WTC11 (cell line): Measurements from ENCODE around the gene CXCR1. TPM values are rescaled to one million over a fixed set of nuclear protein-coding genes. Genes with fewer than 3 reads are reported as not detected.
A peak's percentile ranks its signal among the peaks of the same experiment; 100 is the strongest.

Experiments
- ATAC-seq: fragments of 200-7000 bp; cut with Tn5 transposase; 2 replicates; pipeline ENCODE4 v1.10.0; 2021; ENCODE audit warnings: mild to moderate bottlenecking, moderate library complexity
- CTCF ChIA-PET: fragments of 300-600 bp; sonication (Branson Sonifier 250); formaldehyde crosslinking; loops from one replicate; lab custom pipeline; 2021; ENCODE audit warnings: antibody characterized with exemption; lab: Charles Lee
- POLR2A ChIA-PET: fragments of 350-600 bp; sonication (Branson Sonifier 250); formaldehyde crosslinking; loops from one replicate; lab custom pipeline; 2021; ENCODE audit warnings: antibody characterized with exemption; lab: Charles Lee
- DNase-seq: peaks from one replicate; pipeline ENCODE4 v3.0.0; 2021; ENCODE audit warnings: low spot score
- H3K27ac Mint-ChIP-seq: 2 replicates; pipeline ENCODE4 v1.8.0; 2021; ENCODE audit warnings: mixed read lengths
- H3K27me3 Mint-ChIP-seq: 2 replicates; pipeline ENCODE4 v1.8.0; 2021; ENCODE audit warnings: low read depth, mild to moderate bottlenecking, moderate library complexity, mixed read lengths
- H3K36me3 Mint-ChIP-seq: 2 replicates; pipeline ENCODE4 v1.8.0; 2021; ENCODE audit warnings: mixed read lengths
- H3K4me1 Mint-ChIP-seq: 2 replicates; pipeline ENCODE4 v1.8.0; 2022; ENCODE audit warnings: mixed read lengths
- H3K4me3 Mint-ChIP-seq: 2 replicates; pipeline ENCODE4 v1.8.0; 2021; ENCODE audit warnings: mild to moderate bottlenecking, moderate library complexity, mixed read lengths
- H3K9me3 Mint-ChIP-seq: 2 replicates; pipeline ENCODE4 v1.8.0; 2021; ENCODE audit warnings: mixed read lengths
- ATF1 ChIP-seq: sonication (generic); formaldehyde crosslinking; IDR thresholded peaks from 2 replicates; pipeline ENCODE4 v1.8.1; 2023; ENCODE audit warnings: mild to moderate bottlenecking, moderate library complexity, missing genetic modification reagents
- CREB1 ChIP-seq: sonication (generic); formaldehyde crosslinking; IDR thresholded peaks from 2 replicates; pipeline ENCODE4 v1.8.0; 2023; ENCODE audit warnings: mild to moderate bottlenecking, missing genetic modification reagents
- CREM ChIP-seq: sonication (generic); formaldehyde crosslinking; IDR thresholded peaks from 2 replicates; pipeline ENCODE4 v1.8.1; 2022; ENCODE audit warnings: mild to moderate bottlenecking, missing genetic modification reagents, moderate library complexity
- EMX1 ChIP-seq: fragments of 250-450 bp; sonication (Bioruptor Pico); IDR thresholded peaks from 2 replicates; pipeline ENCODE4 v1.8.0; 2021; ENCODE audit warnings: mild to moderate bottlenecking
- ERG ChIP-seq: fragments of 250-450 bp; sonication (Bioruptor Pico); IDR thresholded peaks from 2 replicates; pipeline ENCODE4 v1.8.0; 2021; ENCODE audit warnings: mild to moderate bottlenecking
- ETV6 ChIP-seq: sonication (generic); formaldehyde crosslinking; IDR thresholded peaks from 2 replicates; pipeline ENCODE4 v1.8.1; 2022; ENCODE audit warnings: mild to moderate bottlenecking, missing genetic modification reagents
- FOXJ3 ChIP-seq: sonication (generic); formaldehyde crosslinking; IDR thresholded peaks from 2 replicates; pipeline ENCODE4 v1.9.0; 2021; ENCODE audit warnings: missing genetic modification reagents, mild to moderate bottlenecking, borderline replicate concordance
- GABPB1 ChIP-seq: sonication (generic); formaldehyde crosslinking; IDR thresholded peaks from 2 replicates; pipeline ENCODE4 v1.8.1; 2023; ENCODE audit warnings: mild to moderate bottlenecking, missing genetic modification reagents
- GTF2I ChIP-seq: fragments of 250-450 bp; sonication (Bioruptor Pico); conservative IDR thresholded peaks from 2 replicates; pipeline ENCODE4 v1.4.0; 2021; ENCODE audit warnings: mild to moderate bottlenecking
- JAZF1 ChIP-seq: fragments of 250-450 bp; sonication (Bioruptor Pico); IDR thresholded peaks from 2 replicates; pipeline ENCODE4 v1.9.0; 2021; ENCODE audit warnings: moderate library complexity, mild to moderate bottlenecking, inconsistent platforms
- JUN ChIP-seq: sonication (generic); formaldehyde crosslinking; IDR thresholded peaks from 2 replicates; pipeline ENCODE4 v1.8.0; 2023; ENCODE audit warnings: mild to moderate bottlenecking, missing genetic modification reagents
- NFYB ChIP-seq: sonication (generic); formaldehyde crosslinking; conservative IDR thresholded peaks from 2 replicates; pipeline ENCODE4 v1.8.0; 2022; ENCODE audit warnings: low read depth, missing genetic modification reagents
- PRRX2 ChIP-seq: fragments of 250-450 bp; sonication (Bioruptor Pico); IDR thresholded peaks from 2 replicates; pipeline ENCODE4 v1.8.0; 2021; ENCODE audit warnings: mild to moderate bottlenecking
- SOX15 ChIP-seq: fragments of 250-450 bp; sonication (Bioruptor Pico); IDR thresholded peaks from 2 replicates; pipeline ENCODE4 v1.9.0; 2021; ENCODE audit warnings: mild to moderate bottlenecking
- TCF7 ChIP-seq: sonication (generic); formaldehyde crosslinking; IDR thresholded peaks from 2 replicates; pipeline ENCODE4 v1.8.0; 2022; ENCODE audit warnings: mild to moderate bottlenecking, low read depth, missing genetic modification reagents, moderate library complexity
- ZNF138 ChIP-seq: sonication (generic); formaldehyde crosslinking; conservative IDR thresholded peaks from 2 replicates; pipeline ENCODE4 v1.8.1; 2022; ENCODE audit warnings: mild to moderate bottlenecking, moderate library complexity, missing genetic modification reagents
- ZNF219 ChIP-seq: sonication (generic); formaldehyde crosslinking; IDR thresholded peaks from 2 replicates; pipeline ENCODE4 v1.8.0; 2023; ENCODE audit warnings: missing genetic modification reagents, mild to moderate bottlenecking, borderline replicate concordance
- ZNF396 ChIP-seq: fragments of 250-450 bp; sonication (Bioruptor Pico); IDR thresholded peaks from 2 replicates; pipeline ENCODE4 v1.8.0; 2021; ENCODE audit warnings: mild to moderate bottlenecking, moderate library complexity, borderline replicate concordance
- ZNF425 ChIP-seq: fragments of 250-450 bp; sonication (Bioruptor Pico); conservative IDR thresholded peaks from 2 replicates; pipeline ENCODE4 v1.9.0; 2021; ENCODE audit warnings: mild to moderate bottlenecking
- ZNF671 ChIP-seq: fragments of 250-450 bp; sonication (Bioruptor Pico); IDR thresholded peaks from 2 replicates; pipeline ENCODE4 v1.8.0; 2021; ENCODE audit warnings: mild to moderate bottlenecking
- total RNA-seq: library from RNA; stranded (reverse); gene quantifications from 3 replicates; pipeline ENCODE4 v1.2.3, GENCODE V29; 2021
- TF ChIP-seq, protein P1 (sequence below): sonication (generic); formaldehyde crosslinking; IDR thresholded peaks from 2 replicates; pipeline ENCODE4 v1.8.0; 2022; ENCODE audit warnings: missing genetic modification reagents
- TF ChIP-seq, protein P2 (sequence below): sonication (generic); formaldehyde crosslinking; IDR thresholded peaks from 2 replicates; pipeline ENCODE4 v1.8.1; 2023; ENCODE audit warnings: mild to moderate bottlenecking, missing genetic modification reagents, moderate library complexity
- TF ChIP-seq, protein P3 (sequence below): sonication (generic); formaldehyde crosslinking; IDR thresholded peaks from 2 replicates; pipeline ENCODE4 v1.8.0; 2023; ENCODE audit warnings: missing genetic modification reagents, mild to moderate bottlenecking, borderline replicate concordance

The CXCR1 gene
- total RNA-seq, 1 experiment from 2014 or later = not detected

- H3K4me3 Mint-ChIP-seq = no peak overlapping the region
- H3K27me3 Mint-ChIP-seq = peaks cover 11% of the 10 kb centered on the region
- no peaks in the 10 kb centered on the region for H3K4me1 Mint-ChIP-seq
- ChIA-PET POLR2A (no interaction called here), CTCF (no interaction called here)
- TF ChIP-seq SOX15 (CRISPR knock-in tag) (no peak), ZNF425 (CRISPR knock-in tag) (no peak), ZNF219 (CRISPR knock-in tag) (no peak), JAZF1 (no peak), FOXJ3 (CRISPR knock-in tag) (no peak), ETV6 (no peak), ERG (CRISPR knock-in tag) (no peak), ZNF138 (no peak), ZNF396 (no peak), NFYB (CRISPR knock-in tag) (no peak), ATF1 (CRISPR knock-in tag) (no peak), CREB1 (CRISPR knock-in tag) (no peak), PRRX2 (no peak), ZNF671 (CRISPR knock-in tag) (no peak), TCF7 (CRISPR knock-in tag) (no peak), CREM (no peak)
- H3K9me3 Mint-ChIP-seq = peaks cover 25% of the 10 kb centered on the region
- no peak for ATAC-seq
- H3K27ac Mint-ChIP-seq = no peak overlapping the region
- H3K36me3 Mint-ChIP-seq = peaks cover 13% of the 10 kb centered on the region
- no peak for DNase-seq
Observed at GRCh38 chr2:218145124-218145523, 21.6 kb downstream of the CXCR1 start.

DNA sequence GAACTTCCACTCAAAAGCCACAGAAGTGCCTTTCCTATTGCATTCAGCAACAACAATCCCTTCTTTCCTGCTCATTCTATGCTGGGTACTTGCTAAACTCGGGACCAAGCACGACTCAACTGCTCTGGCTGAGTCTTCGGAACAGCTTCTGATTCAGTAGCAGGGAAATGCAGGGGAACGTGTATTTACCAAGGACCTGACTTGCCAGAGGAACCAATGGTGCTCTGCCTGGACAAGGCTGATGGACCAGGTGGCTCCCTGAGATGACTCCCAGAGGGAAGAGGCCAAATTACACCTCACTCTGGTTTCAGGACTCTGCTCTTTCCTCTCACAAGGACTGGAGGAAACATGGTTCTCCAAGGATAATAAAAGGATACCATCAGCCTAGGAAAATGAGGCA is 28.7 kb downstream of the CXCR1 start:
- H3K9me3 Mint-ChIP-seq = 0 out of 2 replicates have a peak, but pooled peaks cover 4% of the 10 kb centered on the region
- H3K4me3 Mint-ChIP-seq = no peak overlapping the region
- TF ChIP-seq ZNF671 (CRISPR knock-in tag) = no peak
- TF ChIP-seq JUN = no peak
- TF ChIP-seq CREM = no peak
- TF ChIP-seq GABPB1 = no peak
- TF ChIP-seq, protein P1, sequence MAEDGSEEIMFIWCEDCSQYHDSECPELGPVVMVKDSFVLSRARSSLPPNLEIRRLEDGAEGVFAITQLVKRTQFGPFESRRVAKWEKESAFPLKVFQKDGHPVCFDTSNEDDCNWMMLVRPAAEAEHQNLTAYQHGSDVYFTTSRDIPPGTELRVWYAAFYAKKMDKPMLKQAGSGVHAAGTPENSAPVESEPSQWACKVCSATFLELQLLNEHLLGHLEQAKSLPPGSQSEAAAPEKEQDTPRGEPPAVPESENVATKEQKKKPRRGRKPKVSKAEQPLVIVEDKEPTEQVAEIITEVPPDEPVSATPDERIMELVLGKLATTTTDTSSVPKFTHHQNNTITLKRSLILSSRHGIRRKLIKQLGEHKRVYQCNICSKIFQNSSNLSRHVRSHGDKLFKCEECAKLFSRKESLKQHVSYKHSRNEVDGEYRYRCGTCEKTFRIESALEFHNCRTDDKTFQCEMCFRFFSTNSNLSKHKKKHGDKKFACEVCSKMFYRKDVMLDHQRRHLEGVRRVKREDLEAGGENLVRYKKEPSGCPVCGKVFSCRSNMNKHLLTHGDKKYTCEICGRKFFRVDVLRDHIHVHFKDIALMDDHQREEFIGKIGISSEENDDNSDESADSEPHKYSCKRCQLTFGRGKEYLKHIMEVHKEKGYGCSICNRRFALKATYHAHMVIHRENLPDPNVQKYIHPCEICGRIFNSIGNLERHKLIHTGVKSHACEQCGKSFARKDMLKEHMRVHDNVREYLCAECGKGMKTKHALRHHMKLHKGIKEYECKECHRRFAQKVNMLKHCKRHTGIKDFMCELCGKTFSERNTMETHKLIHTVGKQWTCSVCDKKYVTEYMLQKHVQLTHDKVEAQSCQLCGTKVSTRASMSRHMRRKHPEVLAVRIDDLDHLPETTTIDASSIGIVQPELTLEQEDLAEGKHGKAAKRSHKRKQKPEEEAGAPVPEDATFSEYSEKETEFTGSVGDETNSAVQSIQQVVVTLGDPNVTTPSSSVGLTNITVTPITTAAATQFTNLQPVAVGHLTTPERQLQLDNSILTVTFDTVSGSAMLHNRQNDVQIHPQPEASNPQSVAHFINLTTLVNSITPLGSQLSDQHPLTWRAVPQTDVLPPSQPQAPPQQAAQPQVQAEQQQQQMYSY (CRISPR knock-in tag) = no peak
- TF ChIP-seq GTF2I = no peak
- no peak for TF ChIP-seq EMX1 (CRISPR knock-in tag)
- TF ChIP-seq, protein P2, sequence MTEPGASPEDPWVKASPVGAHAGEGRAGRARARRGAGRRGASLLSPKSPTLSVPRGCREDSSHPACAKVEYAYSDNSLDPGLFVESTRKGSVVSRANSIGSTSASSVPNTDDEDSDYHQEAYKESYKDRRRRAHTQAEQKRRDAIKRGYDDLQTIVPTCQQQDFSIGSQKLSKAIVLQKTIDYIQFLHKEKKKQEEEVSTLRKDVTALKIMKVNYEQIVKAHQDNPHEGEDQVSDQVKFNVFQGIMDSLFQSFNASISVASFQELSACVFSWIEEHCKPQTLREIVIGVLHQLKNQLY (CRISPR knock-in tag) = no peak
- TF ChIP-seq, protein P3, sequence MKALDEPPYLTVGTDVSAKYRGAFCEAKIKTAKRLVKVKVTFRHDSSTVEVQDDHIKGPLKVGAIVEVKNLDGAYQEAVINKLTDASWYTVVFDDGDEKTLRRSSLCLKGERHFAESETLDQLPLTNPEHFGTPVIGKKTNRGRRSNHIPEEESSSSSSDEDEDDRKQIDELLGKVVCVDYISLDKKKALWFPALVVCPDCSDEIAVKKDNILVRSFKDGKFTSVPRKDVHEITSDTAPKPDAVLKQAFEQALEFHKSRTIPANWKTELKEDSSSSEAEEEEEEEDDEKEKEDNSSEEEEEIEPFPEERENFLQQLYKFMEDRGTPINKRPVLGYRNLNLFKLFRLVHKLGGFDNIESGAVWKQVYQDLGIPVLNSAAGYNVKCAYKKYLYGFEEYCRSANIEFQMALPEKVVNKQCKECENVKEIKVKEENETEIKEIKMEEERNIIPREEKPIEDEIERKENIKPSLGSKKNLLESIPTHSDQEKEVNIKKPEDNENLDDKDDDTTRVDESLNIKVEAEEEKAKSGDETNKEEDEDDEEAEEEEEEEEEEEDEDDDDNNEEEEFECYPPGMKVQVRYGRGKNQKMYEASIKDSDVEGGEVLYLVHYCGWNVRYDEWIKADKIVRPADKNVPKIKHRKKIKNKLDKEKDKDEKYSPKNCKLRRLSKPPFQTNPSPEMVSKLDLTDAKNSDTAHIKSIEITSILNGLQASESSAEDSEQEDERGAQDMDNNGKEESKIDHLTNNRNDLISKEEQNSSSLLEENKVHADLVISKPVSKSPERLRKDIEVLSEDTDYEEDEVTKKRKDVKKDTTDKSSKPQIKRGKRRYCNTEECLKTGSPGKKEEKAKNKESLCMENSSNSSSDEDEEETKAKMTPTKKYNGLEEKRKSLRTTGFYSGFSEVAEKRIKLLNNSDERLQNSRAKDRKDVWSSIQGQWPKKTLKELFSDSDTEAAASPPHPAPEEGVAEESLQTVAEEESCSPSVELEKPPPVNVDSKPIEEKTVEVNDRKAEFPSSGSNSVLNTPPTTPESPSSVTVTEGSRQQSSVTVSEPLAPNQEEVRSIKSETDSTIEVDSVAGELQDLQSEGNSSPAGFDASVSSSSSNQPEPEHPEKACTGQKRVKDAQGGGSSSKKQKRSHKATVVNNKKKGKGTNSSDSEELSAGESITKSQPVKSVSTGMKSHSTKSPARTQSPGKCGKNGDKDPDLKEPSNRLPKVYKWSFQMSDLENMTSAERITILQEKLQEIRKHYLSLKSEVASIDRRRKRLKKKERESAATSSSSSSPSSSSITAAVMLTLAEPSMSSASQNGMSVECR (CRISPR knock-in tag) = no peak
- H3K4me1 Mint-ChIP-seq = no peaks in the 10 kb centered on the region
- DNase-seq = no peak
- H3K27me3 Mint-ChIP-seq = no peaks in the 10 kb centered on the region; the same call in 1 of the 2 replicates
- ChIA-PET CTCF (no interaction called here), POLR2A (no interaction called here)
- ATAC-seq = peak; percentile 22; the same call in 1 of the 2 replicates
- H3K36me3 Mint-ChIP-seq = no peaks in the 10 kb centered on the region
- H3K27ac Mint-ChIP-seq = no peak overlapping the region
